H1 (cell line): ENCODE results near the gene CD48. TPM values are rescaled to one million over a fixed set of nuclear protein-coding genes. Genes with fewer than 3 reads are reported as not detected.
A peak's percentile ranks its signal among the peaks of the same experiment; 100 is the strongest.

ENCODE experiments used
- CTCF ChIA-PET: fragments of 300-600 bp; sonication (Branson Sonifier 250); formaldehyde crosslinking; loops from one replicate; lab custom pipeline; 2021; ENCODE audit not compliant: partially characterized antibody; lab: Charles Lee
- POLR2A ChIA-PET: fragments of 300-600 bp; sonication (Branson Sonifier 250); formaldehyde crosslinking; loops from one replicate; lab custom pipeline; 2021; ENCODE audit warnings: inconsistent platforms; ENCODE audit not compliant: partially characterized antibody; lab: Charles Lee
- DNase-seq, 2 experiments: peaks; one replicate each; pipeline versions ENCODE4 v3.0.0 to v3.0.0-alpha.2; 2010 to 2022; ENCODE audit warnings: low spot score in 2 of 2, low read depth in 1 of 2, mixed read lengths in 1 of 2
- FAIRE-seq: peaks from 2 replicates; lab custom pipeline; 2011; peaks lifted over from hg19 to GRCh38; lab: Jason Lieb, UNC
- H2AFZ ChIP-seq: 2 replicates; pipeline ENCODE4 v1.8.1; 2012; ENCODE audit warnings: low read length, inconsistent platforms
- H2AK5ac ChIP-seq: 2 replicates; pipeline ENCODE4 v1.6.1; 2013; ENCODE audit warnings: low read depth, low read length
- H2BK120ac ChIP-seq: replicated peaks from 2 replicates; pipeline ENCODE3; 2013; ENCODE audit warnings: low read depth, low read length, inconsistent platforms
- H2BK12ac ChIP-seq: 2 replicates; pipeline ENCODE4 v1.6.1; 2013; ENCODE audit warnings: low read depth, low read length
- H2BK15ac ChIP-seq: 2 replicates; pipeline ENCODE4 v1.6.1; 2013; ENCODE audit warnings: low read length
- H2BK20ac ChIP-seq: 2 replicates; pipeline ENCODE4 v1.6.1; 2013; ENCODE audit warnings: low read length
- H2BK5ac ChIP-seq: 2 replicates; pipeline ENCODE4 v1.6.1; 2013; ENCODE audit warnings: low read depth, low read length
- H3K14ac ChIP-seq: 2 replicates; pipeline ENCODE4 v1.6.1; 2013; ENCODE audit warnings: inconsistent platforms; ENCODE audit not compliant: insufficient read length
- H3K18ac ChIP-seq: 2 replicates; pipeline ENCODE4 v1.6.1; 2013; ENCODE audit warnings: low read length; ENCODE audit errors: extremely low read depth
- H3K23ac ChIP-seq: 2 replicates; pipeline ENCODE4 v1.6.1; 2013; ENCODE audit warnings: inconsistent platforms; ENCODE audit not compliant: insufficient read length
- H3K23me2 ChIP-seq: 2 replicates; pipeline ENCODE4 v1.6.1; 2013; ENCODE audit warnings: low read depth, low read length
- H3K27ac ChIP-seq: 2 replicates; pipeline ENCODE4 v1.6.1; 2011; ENCODE audit warnings: low read depth, low read length, inconsistent platforms
- H3K27me3 ChIP-seq, 4 experiments: replicated peaks in 1 of 4; 1 replicate in 1 of 4; 2 replicates in 3 of 4; pipeline versions ENCODE4 v1.6.1 to v1.8.1; 2011 to 2013; ENCODE audit warnings: low read length in 3 of 4, mild to moderate bottlenecking in 3 of 4, inconsistent platforms in 2 of 4, mixed read lengths in 2 of 4, moderate library complexity in 1 of 4; ENCODE audit not compliant: control insufficient read depth in 3 of 4, insufficient read depth in 3 of 4; ENCODE audit errors: extremely low read depth in 1 of 4
- H3K36me3 ChIP-seq, 4 experiments: 2 replicates each; pipeline versions ENCODE4 v1.6.1 to v1.8.1; 2011 to 2013; ENCODE audit warnings: mild to moderate bottlenecking in 4 of 4, low read length in 3 of 4, moderate library complexity in 2 of 4, control low read depth in 1 of 4, inconsistent platforms in 1 of 4; ENCODE audit not compliant: insufficient read depth in 4 of 4, control insufficient read depth in 2 of 4
- H3K4ac ChIP-seq: replicated peaks from 2 replicates; pipeline ENCODE3; 2013; ENCODE audit warnings: low read length, low read depth, mixed read lengths, inconsistent platforms; ENCODE audit not compliant: insufficient read length
- H3K4me1 ChIP-seq, 4 experiments: replicated peaks in 1 of 4; 1 replicate in 1 of 4; 2 replicates in 3 of 4; pipeline versions ENCODE4 v1.6.1 to v1.8.1; 2011 to 2013; ENCODE audit warnings: low read length in 3 of 4, inconsistent platforms in 2 of 4, mixed read lengths in 1 of 4; ENCODE audit not compliant: insufficient read depth in 4 of 4, control insufficient read depth in 3 of 4
- H3K4me2 ChIP-seq, 2 experiments: 2 replicates each; pipeline versions ENCODE4 v1.6.1 to v1.8.1; 2011 to 2013; ENCODE audit warnings: low read depth in 2 of 2, low read length in 2 of 2, control low read depth in 1 of 2, inconsistent platforms in 1 of 2, mild to moderate bottlenecking in 1 of 2; ENCODE audit not compliant: insufficient read depth in 1 of 2
- H3K4me3 ChIP-seq, 4 experiments: fragments of 200-600, 300-600 bp in 1 of 4; sonication (generic), shearing (Covaris generic), sonication (Bioruptor Twin) in 1 of 4; 2 replicates each; pipeline versions ENCODE4 v1.5.1 to v1.8.1; 2011 to 2016; ENCODE audit warnings: low read length in 4 of 4, low read depth in 3 of 4, control low read depth in 2 of 4, inconsistent platforms in 2 of 4, mild to moderate bottlenecking in 2 of 4, mixed read lengths in 1 of 4, moderate library complexity in 1 of 4; ENCODE audit not compliant: insufficient read depth in 2 of 4; ENCODE audit errors: extremely low read depth in 1 of 4
- H3K56ac ChIP-seq: replicated peaks from 2 replicates; pipeline ENCODE3; 2013; ENCODE audit warnings: low read depth, mild to moderate bottlenecking, mixed read lengths, low read length, inconsistent platforms; ENCODE audit not compliant: insufficient read length
- H3K79me1 ChIP-seq: 2 replicates; pipeline ENCODE4 v1.6.1; 2013; ENCODE audit warnings: low read depth, low read length, control low read depth
- H3K79me2 ChIP-seq, 2 experiments: 2 replicates each; pipeline versions ENCODE4 v1.6.1 to v1.8.1; 2012 to 2013; ENCODE audit warnings: low read length in 2 of 2, mild to moderate bottlenecking in 2 of 2, inconsistent platforms in 1 of 2; ENCODE audit not compliant: insufficient read depth in 2 of 2, control insufficient read depth in 1 of 2
- H3K9ac ChIP-seq, 4 experiments: replicated peaks in 1 of 4; 1 replicate in 1 of 4; 2 replicates in 3 of 4; pipeline versions ENCODE4 v1.6.1 to v1.8.1; 2011 to 2013; ENCODE audit warnings: low read depth in 3 of 4, low read length in 3 of 4, control low read depth in 2 of 4, mild to moderate bottlenecking in 2 of 4, moderate library complexity in 2 of 4, inconsistent platforms in 1 of 4; ENCODE audit errors: extremely low read depth in 1 of 4
- H3K9me3 ChIP-seq, 2 experiments: 2 replicates each; pipeline versions ENCODE4 v1.6.1 to v1.8.1; 2012 to 2013; ENCODE audit warnings: mild to moderate bottlenecking in 2 of 2, moderate library complexity in 2 of 2, control low read depth in 1 of 2, inconsistent platforms in 1 of 2, low read depth in 1 of 2, low read length in 1 of 2, mixed read lengths in 1 of 2; ENCODE audit not compliant: insufficient read depth in 2 of 2
- H4K20me1 ChIP-seq, 2 experiments: replicated peaks in 1 of 2; 2 replicates each; pipeline versions ENCODE3 to v1.8.1; 2011 to 2013; ENCODE audit warnings: inconsistent platforms in 2 of 2, low read length in 2 of 2, mild to moderate bottlenecking in 1 of 2; ENCODE audit not compliant: insufficient read depth in 2 of 2, control insufficient read depth in 1 of 2
- H4K5ac ChIP-seq: 2 replicates; pipeline ENCODE4 v1.6.1; 2013; ENCODE audit warnings: low read length, low read depth, mixed read lengths, inconsistent platforms; ENCODE audit not compliant: insufficient read length
- H4K8ac ChIP-seq: 2 replicates; pipeline ENCODE4 v1.8.0; 2013; ENCODE audit warnings: mild to moderate bottlenecking, moderate library complexity, low read length, inconsistent platforms; ENCODE audit not compliant: insufficient read depth; ENCODE audit errors: extremely low read depth
- H4K91ac ChIP-seq: replicated peaks from 2 replicates; pipeline ENCODE3; 2013; ENCODE audit warnings: low read length, mixed read lengths, inconsistent platforms; ENCODE audit not compliant: insufficient read length
- ATF3 ChIP-seq: IDR thresholded peaks from 2 replicates; pipeline ENCODE4 v1.6.1; 2011; ENCODE audit warnings: low read depth, mild to moderate bottlenecking, low read length; ENCODE audit not compliant: insufficient read depth
- CEBPB ChIP-seq: IDR thresholded peaks from 2 replicates; pipeline ENCODE4 v1.6.1; 2012; ENCODE audit warnings: low read depth, low read length
- CHD1 ChIP-seq: IDR thresholded peaks from 2 replicates; pipeline ENCODE4 v1.6.1; 2012; ENCODE audit warnings: low read depth, low read length, improper control_type of control experiment
- CREB1 ChIP-seq: IDR thresholded peaks from 2 replicates; pipeline ENCODE4 v1.6.1; 2012; ENCODE audit warnings: inconsistent platforms
- EZH2 ChIP-seq: fragments of 200-600 bp; sonication (generic); IDR thresholded peaks from 2 replicates; pipeline ENCODE4 v1.7.1; 2012; ENCODE audit warnings: low read depth, mild to moderate bottlenecking, moderate library complexity, low read length, inconsistent platforms; ENCODE audit not compliant: severe bottlenecking
- GTF2F1 ChIP-seq: IDR thresholded peaks from 2 replicates; pipeline ENCODE4 v1.6.1; 2012; ENCODE audit warnings: low read depth, low read length, improper control_type of control experiment, borderline replicate concordance
- HDAC6 ChIP-seq: IDR thresholded peaks from one replicate; pipeline ENCODE4 v1.7.1; 2012; ENCODE audit warnings: low read depth, mild to moderate bottlenecking, inconsistent platforms, low read length, moderate library complexity
- KDM4A ChIP-seq: IDR thresholded peaks from one replicate; pipeline ENCODE4 v1.7.1; 2012; ENCODE audit warnings: low read depth, mild to moderate bottlenecking, moderate library complexity, low read length, inconsistent platforms; ENCODE audit not compliant: severe bottlenecking
- MAX ChIP-seq: IDR thresholded peaks from 2 replicates; pipeline ENCODE4 v1.6.1; 2012; ENCODE audit warnings: inconsistent platforms
- NANOG ChIP-seq: IDR thresholded peaks from 2 replicates; pipeline ENCODE4 v1.6.1; 2011; ENCODE audit warnings: low read length, low read depth, mild to moderate bottlenecking, inconsistent platforms; ENCODE audit not compliant: insufficient read depth, poor library complexity, severe bottlenecking
- SRF ChIP-seq: IDR thresholded peaks from 2 replicates; pipeline ENCODE4 v1.6.1; 2011; ENCODE audit warnings: mild to moderate bottlenecking, low read depth, low read length, moderate library complexity
- SUZ12 ChIP-seq: fragments of 200-600 bp; sonication (generic); IDR thresholded peaks from 2 replicates; pipeline ENCODE4 v1.6.1; 2012; ENCODE audit warnings: mild to moderate bottlenecking, inconsistent platforms, low read length, moderate library complexity, mixed read lengths
- WGBS, 2 experiments: shearing (Covaris generic) in 1 of 2; methylation state at CpG; one replicate each; pipeline versions ENCODE4 v1.1.6 to v1.1.7; 2013 to 2015; ENCODE audit warnings: low lambda C conversion rate in 2 of 2, mixed read lengths in 2 of 2, inconsistent platforms in 1 of 2, low coverage in 1 of 2, missing lambda C conversion rate in 1 of 2; ENCODE audit not compliant: insufficient replicate concordance in 2 of 2, insufficient coverage in 1 of 2, insufficient read length in 1 of 2; ENCODE audit errors: extremely low coverage in 1 of 2, missing lambda C conversion rate in 1 of 2; 5-methylcytosine and 5-hydroxymethylcytosine counted together
- polyA plus RNA-seq, 7 experiments: library from polyadenylated mRNA; depleted of rRNA in 3 of 7; stranded (reverse) in 5 of 7; unstranded in 2 of 7; fragments of >200 nt in 5 of 7; fragments of 200-250 nt in 2 of 7; gene quantifications; 1 replicate in 5 of 7; 2 replicates in 1 of 7; 4 replicates in 1 of 7; pipeline versions ENCODE4 v1.2.1 to v1.2.3, GENCODE V29; 2011 to 2013; ENCODE audit warnings: missing spikeins in 2 of 7, mixed read lengths in 2 of 7
- total RNA-seq: library from RNA; stranded (reverse); fragmentation: NEBNext Ultra II Directional; extraction: Animal tissue kit (Norgen Biotek cat#: 25700); gene quantifications from 2 replicates; pipeline ENCODE4 v1.2.1, GENCODE V29; 2021

CD48 gene
- total and polyA plus RNA-seq, 2 of the 8 experiments (the other 6 are each of a cell fraction or from before 2014, with no cell fraction given) = 0.08 TPM; not detected in 1

GRCh38 chr1:160670701-160671100 is 40.9 kb downstream of the CD48 start:
- Histone ChIP-seq H2BK12ac (peak overlapping the region; percentile 85), H2AK5ac (0 out of 2 replicates have a peak overlapping the region, but pooled peaks have one; percentile 26), H2BK15ac (no peak overlapping the region; the same call in 1 of the 2 replicates), H4K91ac (peak overlapping the region; percentile 13), H3K4me2 (no peak overlapping the region), H2BK120ac (peak overlapping the region; percentile 55), H3K4me3 (no peak overlapping the region), H3K23me2 (no peaks in the 10 kb centered on the region; the same call in 1 of the 2 replicates), H2BK5ac (no peak overlapping the region; the same call in 1 of the 2 replicates), H3K79me2 (no peaks in the 10 kb centered on the region), H4K20me1 (no peaks in the 10 kb centered on the region), H3K18ac (no peak overlapping the region; the same call in 1 of the 2 replicates), H3K4me1 (peaks cover 16 to 27% (median 18%) of the 10 kb centered on the region in 4 experiments), H3K9me3 (peaks cover 4 to 5% of the 10 kb centered on the region in 2 experiments; a peak in 3 of 4 replicates), H3K9ac (no peak overlapping the region), H3K79me1 (no peaks in the 10 kb centered on the region), H4K8ac (no peak overlapping the region), H4K5ac (no peak overlapping the region), H2BK20ac (peak overlapping the region; percentile 95), H3K27me3 (no peaks in the 10 kb centered on the region), H2AFZ (no peak overlapping the region), H3K36me3 (no peaks in the 10 kb centered on the region; a peak in 1 of 8 replicates), H3K56ac (no peak overlapping the region), H3K14ac (no peak overlapping the region), H3K23ac (no peak overlapping the region), H3K27ac (no peak overlapping the region), H3K4ac (peak overlapping the region; percentile 3)
- CTCF ChIA-PET = interaction anchor here (1.2 to 3.1 kb wide), 2 partner anchors 10 to 42 kb away, joined by 4 to 11 read pairs; no protein-coding TSS in a partner anchor
- TF ChIP-seq ATF3 (no peak), CREB1 (no peak), HDAC6 (no peak), CEBPB (no peak), SUZ12 (no peak), GTF2F1 (no peak), KDM4A (no peak), EZH2 (no peak), CHD1 (no peak), MAX (no peak), NANOG (no peak), SRF (no peak)
- POLR2A ChIA-PET = no interaction called here
- DNase-seq = no peak
- no peak for FAIRE-seq
- 89 to 100% methylated on average over 2 to 4 of the region's 4 CpGs for WGBS, 2 experiments
